K562 (cell line): ENCODE measurements around the gene INVS. TPM values are rescaled to one million over a fixed set of nuclear protein-coding genes. Genes with fewer than 3 reads are reported as not detected.

ENCODE experiments used
- ATAC-seq: fragments of 200-7000 bp; cut with Tn5 transposase; 3 replicates; pipeline ENCODE4 v1.9.1; 2020; ENCODE audit warnings: moderate library complexity
- BruUV-seq: library from RNA; stranded (reverse); fragments of 400-500 nt; replicated peaks from 2 replicates; lab custom pipeline; 2021; lab: Mats Ljungman, UMichigan
- CTCF ChIA-PET: fragments of 300-600 bp; formaldehyde crosslinking; extraction: SDS; loops from one replicate; lab custom pipeline; 2021; ENCODE audit warnings: low intra/inter-chr PET ratio; lab: Yijun Ruan, JAX
- POLR2A ChIA-PET: fragments of 300-600, 350-650 bp; sonication (Branson Sonifier 250); formaldehyde crosslinking; extraction: SDS; loops from one replicate; lab custom pipeline; 2021; ENCODE audit warnings: antibody characterized with exemption, inconsistent platforms; lab: Yijun Ruan, JAX
- DNase-seq, 4 experiments: peaks; one replicate each; pipeline versions ENCODE4 v3.0.0 to v3.0.0-alpha.2; 2011 to 2018; ENCODE audit warnings: low spot score in 3 of 4, mixed read lengths in 3 of 4; ENCODE audit errors: extremely low read depth in 1 of 4
- FAIRE-seq: peaks from 2 replicates; lab custom pipeline; 2011; peaks lifted over from hg19 to GRCh38; lab: Jason Lieb, UNC
- H2AFZ ChIP-seq: 2 replicates; pipeline ENCODE4 v1.6.0; 2011; ENCODE audit warnings: low read depth, low read length, control low read depth, inconsistent platforms
- H3K27ac ChIP-seq: fragments of 200-600 bp; 3 replicates; pipeline ENCODE4 v1.8.0; 2011; ENCODE audit warnings: low read depth, mild to moderate bottlenecking, control low read depth, inconsistent platforms, low read length, moderate library complexity, mixed read lengths; ENCODE audit errors: extremely low read depth
- H3K27me3 ChIP-seq, 2 experiments: fragments of 300-600 bp in 1 of 2; 2 replicates in 1 of 2; 3 replicates in 1 of 2; pipeline versions ENCODE4 v1.6.0 to v1.8.0; 2011; ENCODE audit warnings: inconsistent platforms in 2 of 2, low read length in 2 of 2, mild to moderate bottlenecking in 1 of 2, mixed read lengths in 1 of 2, moderate library complexity in 1 of 2; ENCODE audit not compliant: control insufficient read depth in 2 of 2, insufficient read depth in 2 of 2
- H3K36me3 ChIP-seq: fragments of 300-600 bp; 3 replicates; pipeline ENCODE4 v1.8.0; 2011; ENCODE audit warnings: mild to moderate bottlenecking, low read length, inconsistent platforms; ENCODE audit not compliant: control insufficient read depth, insufficient read depth
- H3K4me1 ChIP-seq, 2 experiments: fragments of 200-600 bp in 1 of 2; replicated peaks in 1 of 2; 2 replicates in 1 of 2; 3 replicates in 1 of 2; pipeline versions ENCODE4 v1.5.1 to v1.8.0; 2011; ENCODE audit warnings: inconsistent platforms in 2 of 2, low read length in 2 of 2, mild to moderate bottlenecking in 1 of 2, mixed read lengths in 1 of 2, moderate library complexity in 1 of 2; ENCODE audit not compliant: control insufficient read depth in 2 of 2, insufficient read depth in 2 of 2
- H3K4me2 ChIP-seq: 2 replicates; pipeline ENCODE4 v1.6.1; 2011; ENCODE audit warnings: low read length, control low read depth, inconsistent platforms, mixed read lengths; ENCODE audit not compliant: insufficient read depth
- H3K4me3 ChIP-seq: fragments of 200-600 bp; sonication (generic), shearing (Covaris generic); 2 replicates; pipeline ENCODE4 v1.5.1; 2016; ENCODE audit warnings: control low read depth, inconsistent platforms
- H3K79me2 ChIP-seq: fragments of 200-600 bp; 3 replicates; pipeline ENCODE4 v1.8.0; 2011; ENCODE audit warnings: low read length, inconsistent platforms; ENCODE audit not compliant: control insufficient read depth, insufficient read depth
- H3K9ac ChIP-seq, 2 experiments: 2 replicates each; pipeline versions ENCODE4 v1.6.0 to v1.6.1; 2011; ENCODE audit warnings: low read depth in 2 of 2, low read length in 2 of 2, control low read depth in 1 of 2, inconsistent platforms in 1 of 2, mild to moderate bottlenecking in 1 of 2, mixed read lengths in 1 of 2; ENCODE audit not compliant: insufficient read depth in 1 of 2
- H3K9me1 ChIP-seq: one replicate; pipeline ENCODE4 v1.6.0; 2011; ENCODE audit warnings: inconsistent platforms, mild to moderate bottlenecking, low read length, moderate library complexity; ENCODE audit not compliant: control insufficient read depth, insufficient read depth
- H3K9me3 ChIP-seq: replicated peaks from 2 replicates; pipeline ENCODE4 v1.5.1; 2011; ENCODE audit warnings: low read depth, low read length, inconsistent platforms; ENCODE audit not compliant: control insufficient read depth, insufficient read depth
- H4K20me1 ChIP-seq: replicated peaks from 2 replicates; pipeline ENCODE4 v1.6.1; 2011; ENCODE audit warnings: low read length, inconsistent platforms, mixed read lengths; ENCODE audit not compliant: control insufficient read depth, insufficient read depth
- ELF4 ChIP-seq: fragments of 450-650 bp; formaldehyde crosslinking; IDR thresholded peaks from 2 replicates; pipeline ENCODE4 v1.4.0; 2022; ENCODE audit warnings: missing genetic modification characterization
- MTA3 ChIP-seq: fragments of 450-650 bp; formaldehyde crosslinking; IDR thresholded peaks from 2 replicates; pipeline ENCODE4 v1.6.1; 2017; ENCODE audit warnings: mild to moderate bottlenecking, borderline replicate concordance
- NCOR1 ChIP-seq: fragments of 450-650 bp; IDR thresholded peaks from 2 replicates; pipeline ENCODE4 v1.6.1; 2016; ENCODE audit warnings: mild to moderate bottlenecking, moderate library complexity
- NR2C2 ChIP-seq, 2 experiments: fragments of 200-800 bp in 1 of 2; sonication (Bioruptor generic) in 1 of 2; sonication (generic) in 1 of 2; formaldehyde crosslinking in 1 of 2; IDR thresholded peaks; 2 replicates each; pipeline versions ENCODE4 v1.6.1 to v1.8.0; 2016 to 2022; ENCODE audit warnings: mild to moderate bottlenecking in 1 of 2, missing compliant biosample characterization in 1 of 2, missing genetic modification characterization in 1 of 2, missing genetic modification reagents in 1 of 2
- POU5F1 ChIP-seq: fragments of 150-350 bp; IDR thresholded peaks from 2 replicates; pipeline ENCODE4 v1.6.1; 2014; ENCODE audit warnings: borderline replicate concordance, low read length, low read depth, mild to moderate bottlenecking; ENCODE audit not compliant: partially characterized antibody
- RBM22 ChIP-seq: fragments of 200-400 bp; formaldehyde crosslinking; IDR thresholded peaks from 2 replicates; pipeline ENCODE4 v1.6.1; 2018; ENCODE audit warnings: low read length, low read depth; ENCODE audit not compliant: poor library complexity, severe bottlenecking
- SIRT6 ChIP-seq: IDR thresholded peaks from one replicate; pipeline ENCODE4 v1.6.1; 2012; ENCODE audit warnings: low read depth, mild to moderate bottlenecking, control low read depth, inconsistent platforms, low read length, moderate library complexity
- TAF1 ChIP-seq: IDR thresholded peaks from 2 replicates; pipeline ENCODE4 v1.6.1; 2011; ENCODE audit warnings: mild to moderate bottlenecking, low read length, moderate library complexity; ENCODE audit not compliant: insufficient read depth, control insufficient read depth, severe bottlenecking; ENCODE audit errors: extremely low read depth
- TCF3 ChIP-seq: sonication (generic); formaldehyde crosslinking; IDR thresholded peaks from 2 replicates; pipeline ENCODE4 v1.4.0; 2020; ENCODE audit warnings: mild to moderate bottlenecking, missing genetic modification reagents
- ZBTB1 ChIP-seq: sonication (generic); formaldehyde crosslinking; IDR thresholded peaks from 2 replicates; pipeline ENCODE4 v1.8.1; 2023; ENCODE audit warnings: missing genetic modification reagents, low read depth, mild to moderate bottlenecking, borderline replicate concordance
- ZNF274 ChIP-seq: IDR thresholded peaks from 2 replicates; pipeline ENCODE4 v1.6.1; 2011; ENCODE audit warnings: low read depth, mild to moderate bottlenecking, low read length, moderate library complexity, borderline replicate concordance
- ZNF3 ChIP-seq: fragments of 250-450 bp; sonication (Bioruptor Pico); IDR thresholded peaks from 2 replicates; pipeline ENCODE4 v1.5.0; 2021; ENCODE audit warnings: mild to moderate bottlenecking, moderate library complexity
- ZNF551 ChIP-seq: fragments of 250-450 bp; sonication (Bioruptor Pico); IDR thresholded peaks from 2 replicates; pipeline ENCODE4 v1.5.0; 2021; ENCODE audit warnings: mild to moderate bottlenecking, moderate library complexity
- WGBS: fragments of 100-300 bp; shearing (Covaris generic); methylation state at CpG from one replicate; pipeline ENCODE4 v1.1.6; 2016; ENCODE audit warnings: low coverage, mixed read lengths; ENCODE audit not compliant: insufficient coverage; ENCODE audit errors: missing lambda C conversion rate; 5-methylcytosine and 5-hydroxymethylcytosine counted together
- in situ Hi-C: fragments of 300-500 bp; cut with MboI; formaldehyde crosslinking; loops from 4 replicates; pipeline ENCODE4 v1.15.0; 2018; ENCODE audit warnings: inconsistent platforms, mixed read lengths
- intact Hi-C: fragments of 100-400 bp; cut with micrococcal nuclease; formaldehyde crosslinking; loops from 2 replicates; pipeline ENCODE4 v1.14.2; 2022
- polyA plus RNA-seq, 8 experiments: library from polyadenylated mRNA; depleted of rRNA in 4 of 8; stranded (reverse) in 5 of 8; unstranded in 3 of 8; fragments of >200 nt; fragmentation: Nextera tagmentation in 2 of 8; fragmentation: Illumina TruSeq in 1 of 8; extraction: Ambion mirVana in 2 of 8; extraction: Trizol in 1 of 8; gene quantifications; 2 replicates each; pipeline versions ENCODE4 v1.2.1 to v1.2.3, GENCODE V29; 2011 to 2014; ENCODE audit warnings: inconsistent platforms in 1 of 8, missing spikeins in 1 of 8
- total RNA-seq, 7 experiments: library from RNA; depleted of rRNA in 6 of 7; stranded (reverse); fragments of >200 nt in 6 of 7; fragmentation: Illumina TruSeq in 2 of 7; extraction: Trizol in 2 of 7; gene quantifications; 2 replicates each; pipeline versions ENCODE4 v1.2.1 to v1.2.3, GENCODE V29; 2011 to 2021; ENCODE audit warnings: low replicate concordance in 1 of 7
- TF ChIP-seq, protein P1 (sequence below): fragments of 450-650 bp; formaldehyde crosslinking; IDR thresholded peaks from 2 replicates; pipeline ENCODE4 v1.4.0; 2020; ENCODE audit warnings: mild to moderate bottlenecking
- TF ChIP-seq, protein P2 (sequence below): fragments of 250-450 bp; sonication (Bioruptor Pico); IDR thresholded peaks from 2 replicates; pipeline ENCODE4 v1.9.0; 2021; ENCODE audit warnings: mild to moderate bottlenecking
- TF ChIP-seq, protein P3 (sequence below): fragments of 450-650 bp; IDR thresholded peaks from 2 replicates; pipeline ENCODE4 v1.6.1; 2016; ENCODE audit warnings: borderline replicate concordance
- TF ChIP-seq, protein P4 (sequence below): fragments of 250-450 bp; sonication (Bioruptor Pico); IDR thresholded peaks from 2 replicates; pipeline ENCODE4 v1.8.0; 2022; ENCODE audit warnings: inconsistent platforms

Gene INVS
- total and polyA plus RNA-seq, 9 of the 15 experiments (the other 6 are each of a cell fraction or from before 2014, with no cell fraction given): 0.77 to 18.5 (median 10.0) TPM

DNA sequence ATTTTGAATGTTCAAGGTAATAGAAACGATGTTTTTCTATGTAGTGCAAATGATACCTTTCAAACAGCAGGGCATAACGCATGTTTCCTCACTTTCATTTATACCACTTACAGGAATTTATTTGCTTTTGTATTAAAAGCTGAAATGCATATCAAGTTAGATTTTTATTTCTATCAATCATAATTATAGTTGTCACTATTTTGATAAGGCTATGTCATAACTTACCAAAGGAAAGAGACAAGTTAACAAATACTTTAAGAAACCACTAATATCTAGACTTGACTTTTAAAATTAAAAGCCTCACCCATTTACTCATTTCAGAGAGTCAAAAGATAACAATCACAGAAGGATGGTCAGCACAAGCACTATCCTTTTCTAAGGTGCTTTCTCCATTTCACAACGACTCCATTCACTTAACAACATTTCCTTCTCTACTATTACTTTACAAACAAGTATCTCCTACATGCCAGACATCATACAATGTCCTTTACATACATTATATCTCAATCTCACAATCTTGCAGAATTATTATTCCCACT lies 12.9 kb upstream of the INVS start:
- POLR2A ChIA-PET: interaction anchor here (0.7 to 5.1 kb wide), 2 partner anchors 10 to 21 kb away, joined by 4 to 35 read pairs; no protein-coding TSS in a partner anchor
- WGBS: 66% methylated on average over 3 of the region's 3 CpGs
- H3K79me2 ChIP-seq: peaks cover 94% of the 10 kb centered on the region
- no peak overlapping the region for H2AFZ ChIP-seq
- intact Hi-C loops: loop anchor here (2.0 kb wide), 1 partner anchor 15 kb away; no protein-coding TSS in a partner anchor
- peaks cover 2% of the 10 kb centered on the region; the same call in 1 of the 2 replicates for H3K9me3 ChIP-seq
- BruUV-seq: no TSS peak
- no peaks in the 10 kb centered on the region for H3K9me1 ChIP-seq
- ATAC-seq (no peak), DNase-seq (no peak), FAIRE-seq (no peak)
- CTCF ChIA-PET: no interaction called here
- no peaks in the 10 kb centered on the region for H3K36me3 ChIP-seq
- H3K4me3 ChIP-seq: no peak overlapping the region
- no peaks in the 10 kb centered on the region for H3K27me3 ChIP-seq
- H3K4me2 ChIP-seq: no peak overlapping the region
- H3K9ac ChIP-seq: no peak overlapping the region
- H3K4me1 ChIP-seq: peaks cover 4 to 18% of the 10 kb centered on the region in 2 experiments; a peak in 3 of 5 replicates
- no peaks in the 10 kb centered on the region for H4K20me1 ChIP-seq
- in situ Hi-C loops: no loop called here
- H3K27ac ChIP-seq: no peak overlapping the region
- TF ChIP-seq NR2C2 (CRISPR knock-in tag; IDR thresholded peaks at IDR 0.05) (no peak), NR2C2 (tag; IDR thresholded peaks at IDR 0.05) (no peak), SIRT6 (no peak), TCF3 (no peak), MTA3 (no peak), ZNF3 (no peak), ELF4 (CRISPR knock-in tag) (no peak), NCOR1 (no peak), ZBTB1 (no peak), TAF1 (no peak), ZNF274 (no peak), ZNF551 (no peak), POU5F1 (no peak), RBM22 (no peak)
- TF ChIP-seq, protein P1, sequence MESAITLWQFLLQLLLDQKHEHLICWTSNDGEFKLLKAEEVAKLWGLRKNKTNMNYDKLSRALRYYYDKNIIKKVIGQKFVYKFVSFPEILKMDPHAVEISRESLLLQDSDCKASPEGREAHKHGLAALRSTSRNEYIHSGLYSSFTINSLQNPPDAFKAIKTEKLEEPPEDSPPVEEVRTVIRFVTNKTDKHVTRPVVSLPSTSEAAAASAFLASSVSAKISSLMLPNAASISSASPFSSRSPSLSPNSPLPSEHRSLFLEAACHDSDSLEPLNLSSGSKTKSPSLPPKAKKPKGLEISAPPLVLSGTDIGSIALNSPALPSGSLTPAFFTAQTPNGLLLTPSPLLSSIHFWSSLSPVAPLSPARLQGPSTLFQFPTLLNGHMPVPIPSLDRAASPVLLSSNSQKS (CRISPR knock-in tag): no peak
- TF ChIP-seq, protein P2, sequence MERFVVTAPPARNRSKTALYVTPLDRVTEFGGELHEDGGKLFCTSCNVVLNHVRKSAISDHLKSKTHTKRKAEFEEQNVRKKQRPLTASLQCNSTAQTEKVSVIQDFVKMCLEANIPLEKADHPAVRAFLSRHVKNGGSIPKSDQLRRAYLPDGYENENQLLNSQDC (CRISPR knock-in tag): no peak
- TF ChIP-seq, protein P3, sequence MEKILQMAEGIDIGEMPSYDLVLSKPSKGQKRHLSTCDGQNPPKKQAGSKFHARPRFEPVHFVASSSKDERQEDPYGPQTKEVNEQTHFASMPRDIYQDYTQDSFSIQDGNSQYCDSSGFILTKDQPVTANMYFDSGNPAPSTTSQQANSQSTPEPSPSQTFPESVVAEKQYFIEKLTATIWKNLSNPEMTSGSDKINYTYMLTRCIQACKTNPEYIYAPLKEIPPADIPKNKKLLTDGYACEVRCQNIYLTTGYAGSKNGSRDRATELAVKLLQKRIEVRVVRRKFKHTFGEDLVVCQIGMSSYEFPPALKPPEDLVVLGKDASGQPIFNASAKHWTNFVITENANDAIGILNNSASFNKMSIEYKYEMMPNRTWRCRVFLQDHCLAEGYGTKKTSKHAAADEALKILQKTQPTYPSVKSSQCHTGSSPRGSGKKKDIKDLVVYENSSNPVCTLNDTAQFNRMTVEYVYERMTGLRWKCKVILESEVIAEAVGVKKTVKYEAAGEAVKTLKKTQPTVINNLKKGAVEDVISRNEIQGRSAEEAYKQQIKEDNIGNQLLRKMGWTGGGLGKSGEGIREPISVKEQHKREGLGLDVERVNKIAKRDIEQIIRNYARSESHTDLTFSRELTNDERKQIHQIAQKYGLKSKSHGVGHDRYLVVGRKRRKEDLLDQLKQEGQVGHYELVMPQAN: no peak
- TF ChIP-seq, protein P4, sequence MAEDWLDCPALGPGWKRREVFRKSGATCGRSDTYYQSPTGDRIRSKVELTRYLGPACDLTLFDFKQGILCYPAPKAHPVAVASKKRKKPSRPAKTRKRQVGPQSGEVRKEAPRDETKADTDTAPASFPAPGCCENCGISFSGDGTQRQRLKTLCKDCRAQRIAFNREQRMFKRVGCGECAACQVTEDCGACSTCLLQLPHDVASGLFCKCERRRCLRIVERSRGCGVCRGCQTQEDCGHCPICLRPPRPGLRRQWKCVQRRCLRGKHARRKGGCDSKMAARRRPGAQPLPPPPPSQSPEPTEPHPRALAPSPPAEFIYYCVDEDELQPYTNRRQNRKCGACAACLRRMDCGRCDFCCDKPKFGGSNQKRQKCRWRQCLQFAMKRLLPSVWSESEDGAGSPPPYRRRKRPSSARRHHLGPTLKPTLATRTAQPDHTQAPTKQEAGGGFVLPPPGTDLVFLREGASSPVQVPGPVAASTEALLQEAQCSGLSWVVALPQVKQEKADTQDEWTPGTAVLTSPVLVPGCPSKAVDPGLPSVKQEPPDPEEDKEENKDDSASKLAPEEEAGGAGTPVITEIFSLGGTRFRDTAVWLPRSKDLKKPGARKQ (CRISPR knock-in tag): no peak
